Trophoblast cell (in vitro differentiated cells and primary cell): ENCODE data around the gene ARHGAP26.
"Not testable (repeated sequence)": the region's sequence is repeated elsewhere in the genome, so short reads cannot be mapped to it uniquely, and the experiment has no call there.

ENCODE experiments used
- DNase-seq, 2 donors: peaks; one replicate each; pipeline ENCODE4 v3.0.0-alpha.2; 2016
- H2AFZ ChIP-seq: 2 replicates; pipeline ENCODE4 v1.6.1; 2013; ENCODE audit warnings: low read length, moderate library complexity, mild to moderate bottlenecking; ENCODE audit not compliant: insufficient read depth, poor library complexity
- H2AK5ac ChIP-seq: 2 replicates; pipeline ENCODE4 v1.6.1; 2013; ENCODE audit warnings: mild to moderate bottlenecking, low read length
- H2BK120ac ChIP-seq: 2 replicates; pipeline ENCODE4 v1.6.1; 2013; ENCODE audit warnings: low read length, mild to moderate bottlenecking, moderate library complexity; ENCODE audit not compliant: insufficient read depth, poor library complexity
- H2BK12ac ChIP-seq: 2 replicates; pipeline ENCODE4 v1.6.1; 2013; ENCODE audit warnings: mild to moderate bottlenecking, low read length, moderate library complexity
- H2BK5ac ChIP-seq: 2 replicates; pipeline ENCODE4 v1.6.1; 2013; ENCODE audit warnings: low read length, low read depth, moderate library complexity, mild to moderate bottlenecking; ENCODE audit not compliant: poor library complexity
- H3K14ac ChIP-seq: 2 replicates; pipeline ENCODE4 v1.6.1; 2013; ENCODE audit warnings: mild to moderate bottlenecking, low read length
- H3K18ac ChIP-seq: 2 replicates; pipeline ENCODE4 v1.6.1; 2013; ENCODE audit warnings: mild to moderate bottlenecking, low read length
- H3K23ac ChIP-seq: 2 replicates; pipeline ENCODE4 v1.6.1; 2013; ENCODE audit warnings: low read length
- H3K27ac ChIP-seq: 2 replicates; pipeline ENCODE4 v1.5.1; 2013; ENCODE audit warnings: low read depth, mild to moderate bottlenecking, inconsistent platforms, low read length, moderate library complexity
- H3K27me3 ChIP-seq: 2 replicates; pipeline ENCODE4 v1.6.1; 2013; ENCODE audit warnings: inconsistent platforms, mild to moderate bottlenecking, low read length, moderate library complexity; ENCODE audit not compliant: insufficient read depth
- H3K36me3 ChIP-seq, 2 experiments: 1 replicate in 1 of 2; 2 replicates in 1 of 2; pipeline ENCODE4 v1.6.1; 2013; ENCODE audit warnings: low read length in 2 of 2, mild to moderate bottlenecking in 2 of 2, moderate library complexity in 1 of 2; ENCODE audit not compliant: insufficient read depth in 2 of 2, control insufficient read depth in 1 of 2
- H3K4ac ChIP-seq: 2 replicates; pipeline ENCODE4 v1.6.1; 2013; ENCODE audit warnings: low read depth, mild to moderate bottlenecking, low read length, moderate library complexity
- H3K4me1 ChIP-seq, 2 experiments: 1 replicate in 1 of 2; 2 replicates in 1 of 2; pipeline ENCODE4 v1.6.1; 2013; ENCODE audit warnings: low read length in 2 of 2, mild to moderate bottlenecking in 2 of 2, moderate library complexity in 1 of 2; ENCODE audit not compliant: insufficient read depth in 2 of 2, control insufficient read depth in 1 of 2
- H3K4me2 ChIP-seq: 2 replicates; pipeline ENCODE4 v1.6.1; 2013; ENCODE audit warnings: inconsistent platforms, mild to moderate bottlenecking, low read length, moderate library complexity
- H3K4me3 ChIP-seq: 2 replicates; pipeline ENCODE4 v1.5.1; 2013; ENCODE audit warnings: mild to moderate bottlenecking, low read depth, low read length, inconsistent platforms
- H3K79me1 ChIP-seq: one replicate; pipeline ENCODE4 v1.6.1; 2013; ENCODE audit warnings: low read length
- H3K79me2 ChIP-seq: 2 replicates; pipeline ENCODE4 v1.6.1; 2013; ENCODE audit warnings: low read length, mild to moderate bottlenecking; ENCODE audit not compliant: control insufficient read depth, insufficient read depth, poor library complexity
- H3K9ac ChIP-seq: 2 replicates; pipeline ENCODE4 v1.6.1; 2013; ENCODE audit warnings: mild to moderate bottlenecking, low read length
- H3K9me3 ChIP-seq: 2 replicates; pipeline ENCODE4 v1.6.1; 2013; ENCODE audit warnings: low read depth, mild to moderate bottlenecking, control low read depth, inconsistent platforms, low read length; ENCODE audit not compliant: insufficient read depth
- H4K12ac ChIP-seq: 2 replicates; pipeline ENCODE4 v1.6.1; 2013; ENCODE audit warnings: low read depth, mild to moderate bottlenecking, low read length, moderate library complexity
- H4K8ac ChIP-seq: 2 replicates; pipeline ENCODE4 v1.6.1; 2013; ENCODE audit warnings: low read depth, mild to moderate bottlenecking, low read length, moderate library complexity
- H4K91ac ChIP-seq: one replicate; pipeline ENCODE4 v1.6.1; 2013; ENCODE audit warnings: low read depth, mild to moderate bottlenecking, low read length, moderate library complexity
- WGBS: extraction: QIAGEN DNeasy Blood & Tissue Kit; methylation state at CpG from one replicate; pipeline ENCODE4 v1.1.7; 2013; ENCODE audit warnings: missing lambda C conversion rate; ENCODE audit not compliant: insufficient read length, insufficient coverage; ENCODE audit errors: extremely low coverage; 5-methylcytosine and 5-hydroxymethylcytosine counted together

The ARHGAP26 gene

DNA sequence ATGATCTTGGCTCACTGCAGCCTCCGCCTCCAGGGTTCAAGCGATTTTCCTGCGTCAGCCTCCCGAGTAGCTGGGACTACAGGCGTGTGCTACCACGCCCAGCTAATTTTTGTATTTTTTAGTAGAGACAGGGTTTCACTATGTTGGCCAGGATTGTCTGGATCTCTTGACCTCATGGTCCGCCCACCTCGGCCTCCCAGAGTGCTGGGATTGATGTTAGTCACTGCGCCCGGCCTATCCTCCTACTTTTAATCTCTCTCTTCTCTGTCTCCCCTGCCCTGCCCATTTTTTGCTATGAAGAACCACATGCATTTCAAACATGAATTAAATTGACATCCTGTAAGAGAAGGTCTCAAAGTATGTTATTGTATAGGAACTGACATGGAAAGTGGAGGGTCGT lies 158.8 kb downstream of the ARHGAP26 start:
- not testable (repeated sequence) for H3K4ac ChIP-seq, H2BK5ac ChIP-seq, H3K27ac ChIP-seq, H2AK5ac ChIP-seq, H3K4me3 ChIP-seq, H3K4me2 ChIP-seq, H4K91ac ChIP-seq, H3K79me1 ChIP-seq, H4K12ac ChIP-seq, H2BK12ac ChIP-seq, H3K36me3 ChIP-seq, H4K8ac ChIP-seq, H3K9me3 ChIP-seq, H2AFZ ChIP-seq, H2BK120ac ChIP-seq, H3K18ac ChIP-seq, H3K23ac ChIP-seq, DNase-seq, H3K27me3 ChIP-seq, H3K9ac ChIP-seq, H3K79me2 ChIP-seq, H3K4me1 ChIP-seq, H3K14ac ChIP-seq
- 100% methylated on average over 1 of the region's 11 CpGs for whole genome bisulfite sequencing

DNA sequence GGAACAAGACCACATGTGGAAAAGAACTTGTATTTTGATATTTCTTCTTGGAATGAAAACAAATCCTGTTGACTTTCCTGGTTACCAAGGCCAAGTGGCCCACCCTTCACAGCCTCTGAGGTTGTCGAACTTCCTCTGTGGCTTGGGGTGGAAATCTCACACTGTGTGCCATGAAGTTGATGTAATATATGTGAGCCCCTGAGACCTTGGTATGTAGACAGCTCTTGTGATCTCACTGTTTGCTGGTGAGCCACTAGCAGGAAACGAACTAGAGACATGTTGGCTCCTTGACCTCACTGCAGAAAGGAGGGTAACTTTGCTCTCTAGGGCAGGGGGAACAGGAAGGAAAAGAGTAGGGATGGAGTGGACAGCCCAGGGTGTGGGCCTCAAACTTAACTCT lies 159.4 kb downstream of the ARHGAP26 start:
- DNase-seq, result no peak
- H2BK5ac ChIP-seq, result no peak overlapping the region
- no peaks in the 10 kb centered on the region for H3K9me3 ChIP-seq
- no peak overlapping the region for H3K4me2 ChIP-seq
- no CpG with 5 or more reads among the region's 2 CpGs for WGBS
- no peak overlapping the region for H2BK12ac ChIP-seq
- H3K23ac ChIP-seq, result no peak overlapping the region
- H2AFZ ChIP-seq, result no peak overlapping the region
- H3K27ac ChIP-seq, result no peak overlapping the region
- no peaks in the 10 kb centered on the region for H3K79me2 ChIP-seq
- no peaks in the 10 kb centered on the region for H3K79me1 ChIP-seq
- H4K91ac ChIP-seq, result no peak overlapping the region
- no peak overlapping the region for H4K12ac ChIP-seq
- H2AK5ac ChIP-seq, result no peak overlapping the region
- no peak overlapping the region for H3K14ac ChIP-seq
- no peak overlapping the region for H3K9ac ChIP-seq
- no peaks in the 10 kb centered on the region for H3K36me3 ChIP-seq
- H4K8ac ChIP-seq, result no peak overlapping the region
- no peaks in the 10 kb centered on the region for H3K4me1 ChIP-seq
- no peaks in the 10 kb centered on the region for H3K27me3 ChIP-seq
- no peak overlapping the region for H3K18ac ChIP-seq
- no peak overlapping the region for H3K4me3 ChIP-seq
- no peak overlapping the region for H2BK120ac ChIP-seq
- H3K4ac ChIP-seq, result no peak overlapping the region

DNA sequence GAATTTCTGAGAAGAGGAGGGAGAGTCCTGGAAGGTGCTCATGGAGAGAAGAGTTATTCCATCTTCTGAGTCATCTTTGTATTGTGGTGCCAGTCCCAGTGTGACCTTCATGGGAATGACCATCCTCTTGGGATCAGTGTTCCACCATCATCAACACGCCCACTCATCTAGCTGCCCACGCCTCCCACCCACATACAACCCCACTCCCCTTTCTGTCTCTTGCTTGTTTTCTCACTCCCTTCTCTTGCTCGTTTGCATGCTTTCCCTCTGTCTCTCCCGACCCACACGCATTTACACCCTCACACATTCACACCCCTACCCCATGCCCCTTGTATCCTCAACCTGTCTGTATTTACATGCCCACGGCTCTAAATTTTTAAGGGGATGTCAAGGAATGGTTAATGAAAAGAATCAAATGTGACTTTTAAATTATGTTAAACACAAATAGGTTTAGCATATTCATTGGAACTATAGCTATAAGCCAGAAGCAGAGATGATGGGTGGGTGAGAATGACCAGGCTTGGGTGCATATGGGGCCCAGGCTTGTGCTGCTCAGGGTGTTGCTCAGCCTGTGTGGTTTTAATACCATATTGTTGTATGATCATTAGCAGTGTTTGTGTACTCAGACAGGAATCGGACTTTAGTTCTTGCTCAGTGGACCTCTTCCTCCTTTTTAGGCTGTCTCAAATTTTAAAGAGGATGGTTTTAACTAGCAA lies 160.4 kb downstream of the ARHGAP26 start:
- WGBS, result 100% methylated on average over 3 of the region's 7 CpGs
- no peak overlapping the region for H3K14ac ChIP-seq
- no peak overlapping the region for H3K4me3 ChIP-seq
- no peak overlapping the region for H2AK5ac ChIP-seq
- H4K91ac ChIP-seq, result no peak overlapping the region
- no peak overlapping the region for H3K18ac ChIP-seq
- no peak overlapping the region for H3K4me2 ChIP-seq
- H4K8ac ChIP-seq, result no peak overlapping the region
- H3K9ac ChIP-seq, result no peak overlapping the region
- no peak overlapping the region for H3K4ac ChIP-seq
- H3K27ac ChIP-seq, result no peak overlapping the region
- H4K12ac ChIP-seq, result no peak overlapping the region
- DNase-seq, result no peak
- H3K4me1 ChIP-seq, result no peaks in the 10 kb centered on the region
- no peaks in the 10 kb centered on the region for H3K36me3 ChIP-seq
- no peaks in the 10 kb centered on the region for H3K27me3 ChIP-seq
- no peak overlapping the region for H2BK5ac ChIP-seq
- no peak overlapping the region for H2AFZ ChIP-seq
- no peaks in the 10 kb centered on the region for H3K79me1 ChIP-seq
- H3K23ac ChIP-seq, result no peak overlapping the region
- H3K79me2 ChIP-seq, result no peaks in the 10 kb centered on the region
- H3K9me3 ChIP-seq, result no peaks in the 10 kb centered on the region
- no peak overlapping the region for H2BK120ac ChIP-seq
- H2BK12ac ChIP-seq, result no peak overlapping the region

DNA sequence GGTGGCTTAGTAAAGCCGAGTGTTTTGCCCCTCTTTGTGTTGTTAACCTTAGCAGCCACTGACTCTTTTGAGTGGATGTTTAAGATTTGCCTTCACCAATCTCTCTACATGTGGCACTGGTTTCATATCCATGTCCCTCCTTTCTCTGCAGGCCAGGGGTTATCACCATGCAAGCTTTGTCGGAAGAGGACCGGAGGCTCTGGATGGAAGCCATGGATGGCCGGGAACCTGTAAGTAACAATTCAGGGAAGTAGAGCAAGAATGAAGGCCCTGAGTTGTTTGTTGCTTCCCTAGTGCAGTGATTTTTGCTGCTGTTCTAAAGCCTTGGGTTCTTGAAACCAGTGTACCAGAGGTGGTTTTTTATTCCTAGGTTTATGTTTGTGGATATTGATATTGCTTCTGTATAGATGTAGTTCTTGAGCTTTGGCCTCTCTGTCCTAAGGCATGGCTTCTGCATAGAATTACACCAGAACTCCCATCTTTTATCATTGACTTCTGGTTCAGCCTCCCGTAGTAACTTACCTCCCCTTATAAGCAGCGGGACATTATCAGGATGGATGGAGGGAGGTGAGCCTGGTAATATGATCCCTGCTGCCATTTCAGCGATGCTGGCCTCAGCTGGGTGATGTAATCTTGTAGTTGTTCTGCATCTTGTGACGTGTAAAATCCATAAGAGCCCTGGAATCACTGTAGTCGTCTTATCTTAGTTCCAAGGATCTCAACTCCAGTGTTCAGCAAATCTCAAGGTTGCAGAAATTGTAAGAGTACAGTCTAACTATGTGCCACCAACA lies 161.9 kb downstream of the ARHGAP26 start:
- no CpG with 5 or more reads among the region's 9 CpGs for WGBS
- Histone ChIP-seq H3K23ac (no peak overlapping the region), H3K79me1 (no peaks in the 10 kb centered on the region), H3K27ac (no peak overlapping the region), H3K9me3 (no peaks in the 10 kb centered on the region), H3K4me3 (no peak overlapping the region), H3K4me2 (no peak overlapping the region), H3K36me3 (no peaks in the 10 kb centered on the region), H3K18ac (no peak overlapping the region), H2BK5ac (no peak overlapping the region), H2AFZ (no peak overlapping the region), H3K79me2 (no peaks in the 10 kb centered on the region), H4K8ac (no peak overlapping the region), H3K27me3 (no peaks in the 10 kb centered on the region), H2AK5ac (no peak overlapping the region), H3K14ac (no peak overlapping the region), H2BK12ac (no peak overlapping the region), H3K9ac (no peak overlapping the region), H4K12ac (no peak overlapping the region), H3K4ac (no peak overlapping the region), H4K91ac (no peak overlapping the region), H2BK120ac (no peak overlapping the region), H3K4me1 (no peaks in the 10 kb centered on the region)
- no peak for DNase-seq
